Mucosa of stomach (tissue), 1 donor: ENCODE results near the gene SLC26A8.

Experiments used
- H3K27me3 ChIP-seq: one replicate; pipeline ENCODE4 v1.7.0; 2013; ENCODE audit warnings: mild to moderate bottlenecking, low read length; ENCODE audit not compliant: control insufficient read depth, insufficient read depth
- H3K36me3 ChIP-seq: one replicate; pipeline ENCODE4 v1.7.0; 2013; ENCODE audit warnings: low read length; ENCODE audit not compliant: control insufficient read depth, insufficient read depth
- H3K4me1 ChIP-seq: one replicate; pipeline ENCODE4 v1.7.0; 2013; ENCODE audit warnings: mild to moderate bottlenecking, low read length; ENCODE audit not compliant: control insufficient read depth, insufficient read depth
- H3K4me3 ChIP-seq: one replicate; pipeline ENCODE4 v1.7.0; 2013; ENCODE audit warnings: low read length
- H3K9ac ChIP-seq: one replicate; pipeline ENCODE4 v1.7.0; 2013; ENCODE audit warnings: mild to moderate bottlenecking, low read length, moderate library complexity
- H3K9me3 ChIP-seq: one replicate; pipeline ENCODE4 v1.7.0; 2013; ENCODE audit warnings: mild to moderate bottlenecking, low read length, moderate library complexity; ENCODE audit not compliant: control insufficient read depth
- donor health status: Pancreatic carcinoma.

The SLC26A8 gene

GRCh38 chr6:35897486-35897885 is 127.0 kb downstream of the SLC26A8 start:
- no peak overlapping the region for H3K9ac ChIP-seq
- H3K27me3 ChIP-seq = no peaks in the 10 kb centered on the region
- H3K4me1 ChIP-seq = no peaks in the 10 kb centered on the region
- H3K36me3 ChIP-seq = no peaks in the 10 kb centered on the region
- H3K4me3 ChIP-seq = no peak overlapping the region
- no peaks in the 10 kb centered on the region for H3K9me3 ChIP-seq

- H3K4me3 ChIP-seq = no peak overlapping the region
- H3K9me3 ChIP-seq = no peaks in the 10 kb centered on the region
- no peaks in the 10 kb centered on the region for H3K27me3 ChIP-seq
- no peaks in the 10 kb centered on the region for H3K36me3 ChIP-seq
- H3K4me1 ChIP-seq = no peaks in the 10 kb centered on the region
- H3K9ac ChIP-seq = no peak overlapping the region
Measured at GRCh38 chr6:35897036-35897435, 127.4 kb downstream of the SLC26A8 start.

- Histone ChIP-seq H3K9ac (no peak overlapping the region), H3K36me3 (no peaks in the 10 kb centered on the region), H3K4me3 (no peak overlapping the region), H3K27me3 (no peaks in the 10 kb centered on the region), H3K9me3 (no peaks in the 10 kb centered on the region), H3K4me1 (no peaks in the 10 kb centered on the region)
Measured at GRCh38 chr6:35896228-35896627, 128.2 kb downstream of the SLC26A8 start.

GRCh38 chr6:35895560-35895959 is 128.9 kb downstream of the SLC26A8 start:
- H3K9me3 ChIP-seq = no peaks in the 10 kb centered on the region

GRCh38 chr6:35894776-35895175 is 129.7 kb downstream of the SLC26A8 start:
- H3K9me3 ChIP-seq = no peaks in the 10 kb centered on the region
- no peak overlapping the region for H3K4me3 ChIP-seq
- H3K36me3 ChIP-seq = no peaks in the 10 kb centered on the region
- no peaks in the 10 kb centered on the region for H3K27me3 ChIP-seq
- H3K4me1 ChIP-seq = no peaks in the 10 kb centered on the region
- no peak overlapping the region for H3K9ac ChIP-seq

More at GRCh38 chr6:35895560-35895959, 128.9 kb downstream of the SLC26A8 start:
- Histone ChIP-seq H3K9ac (no peak overlapping the region), H3K4me3 (no peak overlapping the region), H3K36me3 (no peaks in the 10 kb centered on the region), H3K4me1 (no peaks in the 10 kb centered on the region), H3K27me3 (no peaks in the 10 kb centered on the region)
